GM12873 (cell line): ENCODE measurements around the gene GALR2.

Source experiments
- TF ChIP-seq, protein P1 (sequence below): IDR thresholded peaks from 2 replicates; pipeline ENCODE4 v1.5.1; 2012; ENCODE audit warnings: low read depth, mild to moderate bottlenecking, moderate library complexity, low read length, control low read depth; ENCODE audit not compliant: insufficient read depth; ENCODE audit errors: missing control alignments

The GALR2 gene

DNA sequence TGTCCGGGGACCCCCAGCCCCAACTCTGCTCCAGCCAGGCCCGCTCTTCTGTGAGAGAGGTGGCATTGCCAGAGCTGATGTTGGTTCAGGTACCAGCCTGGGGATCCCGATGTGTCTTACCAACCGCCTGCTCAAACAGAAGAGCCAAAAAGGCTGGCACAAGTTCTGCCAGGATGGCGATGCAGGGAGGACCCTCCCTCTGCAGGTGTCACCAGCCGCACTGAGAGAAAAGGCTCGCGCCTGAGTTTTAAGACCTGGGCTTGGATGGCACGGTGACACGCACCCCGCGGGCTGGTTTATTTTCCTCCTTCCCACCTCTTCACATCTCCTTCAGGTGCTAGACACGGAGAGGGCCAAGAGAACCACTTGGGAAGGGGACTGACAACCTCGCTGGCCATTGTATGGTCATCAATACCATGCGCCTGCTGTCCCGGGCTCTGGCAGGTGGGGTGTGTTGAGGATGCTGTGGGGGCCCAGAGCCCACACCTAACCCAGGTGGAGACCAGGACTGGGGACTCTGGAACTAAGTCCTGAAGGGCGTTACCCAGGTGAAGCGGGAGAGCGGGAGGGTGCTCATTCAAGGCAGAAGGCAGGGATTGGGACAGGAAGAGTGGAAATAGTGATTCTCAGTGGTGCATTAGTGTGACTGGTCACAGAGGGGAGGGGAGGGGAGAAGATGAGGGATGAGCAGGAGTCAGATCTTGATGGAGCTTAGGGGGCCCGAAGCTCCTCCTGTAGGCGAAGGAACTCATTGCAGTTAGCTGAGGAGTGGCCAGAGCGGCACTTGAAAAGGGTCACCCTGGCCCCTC is 50.2 kb downstream of the GALR2 start:
- TF ChIP-seq, protein P1, sequence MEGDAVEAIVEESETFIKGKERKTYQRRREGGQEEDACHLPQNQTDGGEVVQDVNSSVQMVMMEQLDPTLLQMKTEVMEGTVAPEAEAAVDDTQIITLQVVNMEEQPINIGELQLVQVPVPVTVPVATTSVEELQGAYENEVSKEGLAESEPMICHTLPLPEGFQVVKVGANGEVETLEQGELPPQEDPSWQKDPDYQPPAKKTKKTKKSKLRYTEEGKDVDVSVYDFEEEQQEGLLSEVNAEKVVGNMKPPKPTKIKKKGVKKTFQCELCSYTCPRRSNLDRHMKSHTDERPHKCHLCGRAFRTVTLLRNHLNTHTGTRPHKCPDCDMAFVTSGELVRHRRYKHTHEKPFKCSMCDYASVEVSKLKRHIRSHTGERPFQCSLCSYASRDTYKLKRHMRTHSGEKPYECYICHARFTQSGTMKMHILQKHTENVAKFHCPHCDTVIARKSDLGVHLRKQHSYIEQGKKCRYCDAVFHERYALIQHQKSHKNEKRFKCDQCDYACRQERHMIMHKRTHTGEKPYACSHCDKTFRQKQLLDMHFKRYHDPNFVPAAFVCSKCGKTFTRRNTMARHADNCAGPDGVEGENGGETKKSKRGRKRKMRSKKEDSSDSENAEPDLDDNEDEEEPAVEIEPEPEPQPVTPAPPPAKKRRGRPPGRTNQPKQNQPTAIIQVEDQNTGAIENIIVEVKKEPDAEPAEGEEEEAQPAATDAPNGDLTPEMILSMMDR = peak; percentile 62

DNA sequence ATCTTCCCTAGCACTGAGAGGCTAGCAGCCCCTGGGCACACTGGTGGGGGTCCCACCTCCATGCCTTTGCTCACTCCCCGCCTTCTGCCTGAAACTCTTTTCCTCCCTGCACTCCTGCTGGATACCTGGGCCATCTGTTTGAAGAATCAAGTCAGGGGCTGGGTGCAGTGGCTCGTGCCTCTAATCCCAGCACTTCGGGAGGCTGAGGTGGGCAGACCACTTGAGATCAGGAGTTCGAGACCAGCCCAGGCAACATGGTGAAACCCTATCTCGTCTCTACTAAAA is 50.8 kb downstream of the GALR2 start:
- TF ChIP-seq, protein P1 = no peak

DNA sequence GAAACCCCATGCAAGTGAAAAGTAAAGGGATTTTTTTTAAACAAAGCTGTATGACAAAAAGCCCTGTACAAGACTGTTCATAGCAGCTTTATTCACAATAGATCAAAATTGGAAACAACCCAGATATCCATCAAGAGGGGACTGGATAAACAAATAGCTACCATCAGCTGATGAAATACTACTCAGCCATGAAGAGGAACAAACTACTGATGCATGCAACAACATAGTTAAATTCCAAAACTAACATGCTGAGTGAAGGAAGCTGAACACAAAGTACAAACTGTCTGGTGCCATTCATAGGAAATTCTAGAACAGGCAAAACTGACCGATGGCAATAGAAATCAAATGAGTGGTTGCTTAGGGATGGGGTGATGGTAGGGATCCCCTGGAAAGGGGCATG is 51.3 kb downstream of the GALR2 start:
- TF ChIP-seq, protein P1 = no peak
